NCI-H2107 (cell line): ENCODE data around the gene GFOD1.

Source experiments
- DNase-seq: peaks from one replicate; lab custom pipeline; 2025; lab: John Stamatoyannopoulos, UW

GFOD1 gene

GRCh38 chr6:13487122-13488014 is at the start of gene GFOD1:
Gene GFOD1 (minus strand): TSS chr6:13487600. CDS start chr6:13486890, 710 bp downstream.
- DNase-seq = peak; percentile 22

- DNase-seq = no peak
Measured at GRCh38 chr6:13536796-13537526, 49.6 kb upstream of the GFOD1 start.

GRCh38 chr6:13535306-13535705 is 47.9 kb upstream of the GFOD1 start:
- no peak for DNase-seq

GRCh38 chr6:13534536-13534935 is 47.1 kb upstream of the GFOD1 start:
- no peak for DNase-seq

GRCh38 chr6:13531956-13532355 is 44.6 kb upstream of the GFOD1 start:
- no peak for DNase-seq

GRCh38 chr6:13528777-13529343 is 41.5 kb upstream of the GFOD1 start:
- no peak for DNase-seq

GRCh38 chr6:13528232-13528631 is 40.8 kb upstream of the GFOD1 start:
- no peak for DNase-seq

GRCh38 chr6:13527671-13528056 is 40.3 kb upstream of the GFOD1 start:
- no peak for DNase-seq

GRCh38 chr6:13526727-13527670 is 39.6 kb upstream of the GFOD1 start:
- peak; percentile 8 for DNase-seq

- DNase-seq = no peak
Measured at GRCh38 chr6:13526357-13526726, 38.9 kb upstream of the GFOD1 start.

- no peak for DNase-seq
Measured at GRCh38 chr6:13524801-13525508, 37.6 kb upstream of the GFOD1 start.

- DNase-seq = no peak
Measured at GRCh38 chr6:13523826-13524622, 36.6 kb upstream of the GFOD1 start.

GRCh38 chr6:13522656-13523055 is 35.3 kb upstream of the GFOD1 start:
- no peak for DNase-seq

GRCh38 chr6:13519839-13520238 is 32.4 kb upstream of the GFOD1 start:
- DNase-seq = no peak

- DNase-seq = no peak
Measured at GRCh38 chr6:13517116-13517515, 29.7 kb upstream of the GFOD1 start.

GRCh38 chr6:13515912-13516311 is 28.5 kb upstream of the GFOD1 start:
- no peak for DNase-seq

- DNase-seq = no peak
Measured at GRCh38 chr6:13513626-13514502, 26.5 kb upstream of the GFOD1 start.

GRCh38 chr6:13512900-13513299 is 25.5 kb upstream of the GFOD1 start:
- DNase-seq = no peak
